OCI-LY7 (cell line): Measurements from ENCODE around the gene ZNF182. TPM values are rescaled to one million over a fixed set of nuclear protein-coding genes. Genes with fewer than 3 reads are reported as not detected.
A peak's percentile ranks its signal among the peaks of the same experiment; 100 is the strongest.

Experiments
- BruUV-seq: library from RNA; stranded (reverse); fragments of 400-500 nt; replicated peaks from 2 replicates; lab custom pipeline; 2021; lab: Mats Ljungman, UMichigan
- CTCF ChIA-PET: fragments of 300-600 bp; sonication (Branson Sonifier 250); formaldehyde crosslinking; loops from one replicate; lab custom pipeline; 2022; ENCODE audit warnings: antibody characterized with exemption; ENCODE audit not compliant: unreplicated experiment; lab: Charles Lee
- POLR2A ChIA-PET: fragments of 300-600 bp; sonication (Branson Sonifier 250); formaldehyde crosslinking; loops from one replicate; lab custom pipeline; 2022; ENCODE audit warnings: antibody characterized with exemption; lab: Charles Lee
- DNase-seq: peaks from one replicate; pipeline ENCODE4 v3.0.0-alpha.2; 2015; ENCODE audit warnings: low spot score
- H2AFZ ChIP-seq: fragments of 200-600 bp; sonication (generic), shearing (Covaris generic); 2 replicates; pipeline ENCODE4 v1.6.1; 2014; ENCODE audit warnings: mild to moderate bottlenecking, antibody characterized with exemption, low read length, moderate library complexity
- H3K27ac ChIP-seq: fragments of 200-600 bp; sonication (generic); 2 replicates; pipeline ENCODE4 v1.5.1; 2014; ENCODE audit warnings: mixed run types, low read depth, mild to moderate bottlenecking, moderate library complexity, low read length, inconsistent platforms; ENCODE audit not compliant: poor library complexity, severe bottlenecking
- H3K36me3 ChIP-seq: fragments of 200-600 bp; sonication (generic); 2 replicates; pipeline ENCODE4 v1.6.1; 2014; ENCODE audit warnings: mild to moderate bottlenecking, antibody characterized with exemption, low read length, moderate library complexity, mixed read lengths; ENCODE audit not compliant: insufficient read depth
- H3K4me1 ChIP-seq: fragments of 200-600 bp; sonication (generic); 2 replicates; pipeline ENCODE4 v1.5.1; 2014; ENCODE audit warnings: mild to moderate bottlenecking, low read length; ENCODE audit not compliant: insufficient read depth, poor library complexity, severe bottlenecking
- H3K4me2 ChIP-seq: fragments of 200-600 bp; sonication (generic); 2 replicates; pipeline ENCODE4 v1.6.1; 2014; ENCODE audit warnings: mild to moderate bottlenecking, low read length
- H3K4me3 ChIP-seq: fragments of 200-600 bp; sonication (generic); 2 replicates; pipeline ENCODE4 v1.5.1; 2014; ENCODE audit warnings: mild to moderate bottlenecking, low read depth, low read length; ENCODE audit not compliant: poor library complexity, severe bottlenecking
- H3K79me2 ChIP-seq: fragments of 200-600 bp; sonication (generic); 2 replicates; pipeline ENCODE4 v1.6.1; 2016; ENCODE audit warnings: low read depth, mild to moderate bottlenecking, low read length, moderate library complexity, mixed read lengths; ENCODE audit not compliant: insufficient read depth
- H3K9me2 ChIP-seq: fragments of 200-600 bp; sonication (generic); 2 replicates; pipeline ENCODE4 v1.6.1; 2016; ENCODE audit warnings: mild to moderate bottlenecking, low read length, mixed read lengths; ENCODE audit not compliant: insufficient read depth
- H3K9me3 ChIP-seq: fragments of 200-600 bp; sonication (generic); 2 replicates; pipeline ENCODE4 v1.6.1; 2014; ENCODE audit warnings: mild to moderate bottlenecking, mixed run types, low read length, mixed read lengths
- H4K20me1 ChIP-seq: fragments of 200-600 bp; sonication (generic); 2 replicates; pipeline ENCODE4 v1.6.1; 2014; ENCODE audit warnings: mild to moderate bottlenecking, antibody characterized with exemption, low read length, moderate library complexity, mixed read lengths; ENCODE audit not compliant: insufficient read depth
- EZH2phosphoT487 ChIP-seq: fragments of 200-600 bp; sonication (generic); IDR thresholded peaks from 2 replicates; pipeline ENCODE4 v1.6.1; 2018; ENCODE audit warnings: low read depth, borderline replicate concordance, mild to moderate bottlenecking, mixed run types, antibody characterized with exemption, low read length, moderate library complexity, mixed read lengths
- intact Hi-C: fragments of 100-400 bp; cut with micrococcal nuclease; formaldehyde crosslinking; loops from one replicate; pipeline ENCODE4 v1.10.0; 2022; ENCODE audit not compliant: unreplicated experiment
- total RNA-seq, 2 experiments: library from RNA; depleted of rRNA in 1 of 2; stranded (reverse); fragments of >200 nt in 1 of 2; shearing (Covaris generic) in 1 of 2; gene quantifications; 2 replicates each; pipeline ENCODE4 v1.2.3, GENCODE V29; 2014 to 2022
- TF ChIP-seq, protein P1 (sequence below): fragments of 200-600 bp; sonication (generic); conservative IDR thresholded peaks from 2 replicates; pipeline ENCODE4 v1.5.1; 2014; ENCODE audit warnings: mild to moderate bottlenecking, antibody characterized with exemption, low read length, moderate library complexity, mixed read lengths

ZNF182 gene
- total RNA-seq, 2 experiments from 2014 or later: 6.1 to 9.8 TPM

DNA sequence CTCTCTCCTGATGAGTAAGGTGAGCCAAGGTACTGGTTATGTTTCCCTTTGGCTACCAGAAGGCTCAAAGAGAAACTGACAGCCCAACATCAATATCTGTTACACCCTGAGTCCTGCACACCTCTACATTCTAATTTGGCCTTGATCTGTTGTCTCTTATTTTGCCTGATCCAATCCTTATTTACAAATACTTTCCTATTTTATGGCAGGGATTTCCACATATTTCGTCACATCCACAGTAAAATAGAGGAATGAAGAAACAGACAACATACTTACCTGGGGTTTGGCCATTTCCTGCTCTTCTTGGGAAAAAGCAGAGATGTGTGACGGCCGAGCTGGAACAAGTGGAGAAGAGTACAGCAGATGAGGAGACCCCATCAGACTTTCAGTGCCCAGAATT is 1.5 kb downstream of the ZNF182 start:
- Histone ChIP-seq H3K36me3 (peaks cover 38% of the 10 kb centered on the region), H3K79me2 (peaks cover 12% of the 10 kb centered on the region), H3K27ac (no peak overlapping the region), H3K4me1 (peaks cover 16% of the 10 kb centered on the region), H2AFZ (no peak overlapping the region), H4K20me1 (no peaks in the 10 kb centered on the region), H3K4me2 (peak overlapping the region; percentile 71), H3K4me3 (peak overlapping the region; percentile 79), H3K9me2 (no peaks in the 10 kb centered on the region), H3K9me3 (0 out of 2 replicates have a peak, but pooled peaks cover 3% of the 10 kb centered on the region)
- DNase-seq: no peak
- TF ChIP-seq, protein P1, sequence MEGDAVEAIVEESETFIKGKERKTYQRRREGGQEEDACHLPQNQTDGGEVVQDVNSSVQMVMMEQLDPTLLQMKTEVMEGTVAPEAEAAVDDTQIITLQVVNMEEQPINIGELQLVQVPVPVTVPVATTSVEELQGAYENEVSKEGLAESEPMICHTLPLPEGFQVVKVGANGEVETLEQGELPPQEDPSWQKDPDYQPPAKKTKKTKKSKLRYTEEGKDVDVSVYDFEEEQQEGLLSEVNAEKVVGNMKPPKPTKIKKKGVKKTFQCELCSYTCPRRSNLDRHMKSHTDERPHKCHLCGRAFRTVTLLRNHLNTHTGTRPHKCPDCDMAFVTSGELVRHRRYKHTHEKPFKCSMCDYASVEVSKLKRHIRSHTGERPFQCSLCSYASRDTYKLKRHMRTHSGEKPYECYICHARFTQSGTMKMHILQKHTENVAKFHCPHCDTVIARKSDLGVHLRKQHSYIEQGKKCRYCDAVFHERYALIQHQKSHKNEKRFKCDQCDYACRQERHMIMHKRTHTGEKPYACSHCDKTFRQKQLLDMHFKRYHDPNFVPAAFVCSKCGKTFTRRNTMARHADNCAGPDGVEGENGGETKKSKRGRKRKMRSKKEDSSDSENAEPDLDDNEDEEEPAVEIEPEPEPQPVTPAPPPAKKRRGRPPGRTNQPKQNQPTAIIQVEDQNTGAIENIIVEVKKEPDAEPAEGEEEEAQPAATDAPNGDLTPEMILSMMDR: no peak
- no peak for TF ChIP-seq EZH2phosphoT487
- intact Hi-C loops: loop anchor here (5.0 kb wide), 1 partner anchor 65 kb away; no protein-coding TSS in a partner anchor
- ChIA-PET POLR2A (no interaction called here), CTCF (no interaction called here)
- BruUV-seq: no TSS peak

DNA sequence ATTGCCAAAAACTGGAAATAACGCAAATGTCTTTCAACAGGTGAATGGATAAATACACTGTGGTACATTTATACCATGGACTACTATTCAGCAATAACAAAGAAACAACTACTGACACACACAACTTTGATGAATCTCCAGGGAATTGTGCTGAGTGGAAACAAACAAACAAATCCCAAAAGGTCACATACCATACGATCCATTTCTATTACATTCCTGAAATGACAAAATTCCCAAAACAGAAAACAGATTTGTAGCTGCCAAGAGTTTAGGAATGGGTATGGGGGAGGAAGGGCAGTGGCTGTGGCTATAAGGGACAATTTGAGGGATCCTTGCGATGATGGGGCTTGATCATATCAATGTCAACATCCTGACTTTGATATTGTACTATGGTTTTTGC is 2.5 kb downstream of the ZNF182 start:
- Histone ChIP-seq H3K4me2 (peak overlapping the region; percentile 71), H3K36me3 (peaks cover 48% of the 10 kb centered on the region), H3K9me2 (no peaks in the 10 kb centered on the region), H4K20me1 (no peaks in the 10 kb centered on the region), H3K9me3 (0 out of 2 replicates have a peak, but pooled peaks cover 3% of the 10 kb centered on the region), H3K4me1 (peaks cover 16% of the 10 kb centered on the region), H3K27ac (no peak overlapping the region), H3K79me2 (peaks cover 12% of the 10 kb centered on the region), H3K4me3 (peak overlapping the region; percentile 79), H2AFZ (no peak overlapping the region)
- ChIA-PET CTCF (no interaction called here), POLR2A (no interaction called here)
- TF ChIP-seq, protein P1: no peak
- TF ChIP-seq EZH2phosphoT487: no peak
- no TSS peak for BruUV-seq
- no peak for DNase-seq
- intact Hi-C loops: loop anchor here (5.0 kb wide), 1 partner anchor 64 kb away; no protein-coding TSS in a partner anchor

DNA sequence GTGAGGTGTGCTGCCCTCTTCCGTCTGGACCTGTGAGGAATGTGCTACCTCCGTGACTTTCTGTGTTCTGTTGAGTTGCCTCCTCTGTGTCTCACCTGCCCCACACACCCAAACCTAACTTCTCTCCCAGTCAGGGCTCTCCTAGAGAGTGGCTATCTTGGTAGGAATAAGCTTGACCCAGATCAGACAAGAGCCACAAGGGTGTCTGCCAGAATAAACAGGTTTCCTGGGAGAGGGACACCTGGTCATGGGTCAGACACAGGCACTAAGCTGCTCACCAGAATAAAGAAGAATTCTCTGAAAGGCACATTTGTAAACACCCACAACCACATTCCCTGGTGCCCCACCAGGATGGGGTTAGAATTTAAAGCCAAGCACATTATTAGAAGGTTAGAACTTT is 11.1 kb downstream of the ZNF182 start:
- Histone ChIP-seq H4K20me1 (no peaks in the 10 kb centered on the region), H3K4me1 (peaks cover 11% of the 10 kb centered on the region), H3K4me3 (no peak overlapping the region), H3K79me2 (peaks cover 3% of the 10 kb centered on the region; the same call in 1 of the 2 replicates), H3K9me2 (no peaks in the 10 kb centered on the region), H3K27ac (no peak overlapping the region), H2AFZ (no peak overlapping the region), H3K36me3 (peaks cover 95% of the 10 kb centered on the region), H3K4me2 (no peak overlapping the region), H3K9me3 (0 out of 2 replicates have a peak, but pooled peaks cover 6% of the 10 kb centered on the region)
- CTCF ChIA-PET: no interaction called here
- DNase-seq: no peak
- TF ChIP-seq, protein P1: no peak
- TF ChIP-seq EZH2phosphoT487: no peak
- BruUV-seq: no TSS peak
- intact Hi-C loops: no loop called here
- POLR2A ChIA-PET: no interaction called here
